A549 (cell line): ENCODE data around the gene TNF.

Source experiments
- POLR2AphosphoS2 ChIP-seq: conservative IDR thresholded peaks from 2 replicates; pipeline ENCODE4 v1.6.1; 2012; ENCODE audit warnings: low read length, improper control_type of control experiment, inconsistent platforms
- SMC3 ChIP-seq: fragments of >200 bp; sonication (Bioruptor Twin); formaldehyde crosslinking; IDR thresholded peaks from 3 replicates; pipeline ENCODE4 v1.6.1; 2018; ENCODE audit warnings: inconsistent platforms
- TF ChIP-seq, protein P1 (sequence below): fragments of >200 bp; sonication (Bioruptor Twin); formaldehyde crosslinking; IDR thresholded peaks from 3 replicates; pipeline ENCODE4 v1.5.1; 2016

DNA sequence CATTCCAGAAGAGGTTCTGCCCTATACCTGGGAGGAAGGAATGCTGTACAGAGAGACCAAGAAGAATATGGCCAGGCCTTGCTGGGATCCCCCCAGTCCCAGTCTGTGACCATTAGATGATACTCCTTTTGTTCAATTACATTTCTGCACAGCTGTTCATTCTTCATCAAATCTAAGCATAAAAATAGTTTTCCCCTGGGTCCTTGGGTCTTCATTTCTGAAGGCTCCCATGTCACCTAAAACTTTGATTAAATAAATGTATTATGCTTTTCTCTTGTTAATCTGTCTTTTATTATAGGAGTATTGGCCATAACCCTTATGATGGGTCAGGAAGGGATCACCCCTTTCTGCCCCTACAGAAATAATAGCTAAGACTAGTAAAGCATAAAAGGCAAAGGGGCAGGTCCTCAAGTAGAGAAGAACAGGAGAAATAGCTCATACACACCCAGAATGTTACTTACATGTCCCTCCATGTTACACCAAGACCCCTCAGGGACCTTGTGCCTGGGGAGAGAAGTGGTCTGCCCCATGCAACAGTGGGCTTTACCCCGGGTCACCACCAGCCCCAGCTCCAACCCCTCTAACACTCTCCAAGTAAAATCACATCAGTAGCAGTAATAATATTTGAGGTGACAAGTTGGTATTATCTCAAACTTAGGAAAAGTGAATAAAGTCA lies 5.4 kb upstream of the TNF start:
- TF ChIP-seq, protein P1, sequence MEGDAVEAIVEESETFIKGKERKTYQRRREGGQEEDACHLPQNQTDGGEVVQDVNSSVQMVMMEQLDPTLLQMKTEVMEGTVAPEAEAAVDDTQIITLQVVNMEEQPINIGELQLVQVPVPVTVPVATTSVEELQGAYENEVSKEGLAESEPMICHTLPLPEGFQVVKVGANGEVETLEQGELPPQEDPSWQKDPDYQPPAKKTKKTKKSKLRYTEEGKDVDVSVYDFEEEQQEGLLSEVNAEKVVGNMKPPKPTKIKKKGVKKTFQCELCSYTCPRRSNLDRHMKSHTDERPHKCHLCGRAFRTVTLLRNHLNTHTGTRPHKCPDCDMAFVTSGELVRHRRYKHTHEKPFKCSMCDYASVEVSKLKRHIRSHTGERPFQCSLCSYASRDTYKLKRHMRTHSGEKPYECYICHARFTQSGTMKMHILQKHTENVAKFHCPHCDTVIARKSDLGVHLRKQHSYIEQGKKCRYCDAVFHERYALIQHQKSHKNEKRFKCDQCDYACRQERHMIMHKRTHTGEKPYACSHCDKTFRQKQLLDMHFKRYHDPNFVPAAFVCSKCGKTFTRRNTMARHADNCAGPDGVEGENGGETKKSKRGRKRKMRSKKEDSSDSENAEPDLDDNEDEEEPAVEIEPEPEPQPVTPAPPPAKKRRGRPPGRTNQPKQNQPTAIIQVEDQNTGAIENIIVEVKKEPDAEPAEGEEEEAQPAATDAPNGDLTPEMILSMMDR: no peak
- TF ChIP-seq POLR2AphosphoS2: no peak
- no peak for TF ChIP-seq SMC3
